Panc1 (cell line): ENCODE data around the gene SLC25A36.

Experiments used
- CTCF ChIP-seq: fragments of 450-650 bp; IDR thresholded peaks from 2 replicates; pipeline ENCODE4 v1.5.1; 2017; ENCODE audit warnings: mild to moderate bottlenecking
- POLR2AphosphoS5 ChIP-seq: IDR thresholded peaks from 2 replicates; pipeline ENCODE4 v1.6.1; 2012; ENCODE audit warnings: mild to moderate bottlenecking, low read depth, low read length, moderate library complexity
- REST ChIP-seq, 2 experiments: IDR thresholded peaks; 2 replicates each; pipeline ENCODE4 v1.6.1; 2011 to 2012; ENCODE audit warnings: low read depth in 2 of 2, control low read depth in 1 of 2, low read length in 1 of 2, mild to moderate bottlenecking in 1 of 2, moderate library complexity in 1 of 2; ENCODE audit not compliant: insufficient read depth in 1 of 2
- SIN3A ChIP-seq: IDR thresholded peaks from 2 replicates; pipeline ENCODE4 v1.6.1; 2012; ENCODE audit warnings: low read depth, mild to moderate bottlenecking, low read length, moderate library complexity, borderline replicate concordance; ENCODE audit not compliant: insufficient read depth
- TCF7L2 ChIP-seq: IDR thresholded peaks from 2 replicates; pipeline ENCODE4 v1.6.1; 2011; ENCODE audit warnings: mild to moderate bottlenecking, low read depth, low read length, inconsistent platforms

DNA sequence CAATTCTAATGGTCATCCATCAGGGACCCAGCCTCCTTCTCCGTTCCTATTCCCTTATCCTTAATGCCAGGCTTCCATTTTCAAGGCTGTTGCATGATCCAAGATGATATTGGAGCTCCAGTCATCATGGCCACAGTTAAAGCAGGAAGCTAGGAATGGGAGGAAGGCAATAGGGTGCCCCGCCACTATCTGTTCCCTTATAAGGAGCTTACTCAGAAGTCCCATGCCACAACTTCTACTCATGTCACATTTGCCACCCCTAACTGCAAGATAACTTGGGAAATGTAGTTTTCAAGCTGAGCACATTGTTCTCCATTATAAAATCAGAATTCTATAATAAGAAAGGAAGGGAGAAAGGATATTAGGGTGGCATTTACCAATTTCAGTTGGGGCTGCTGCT is 70.9 kb downstream of the SLC25A36 start:
- TF ChIP-seq CTCF: no peak
- TF ChIP-seq TCF7L2: no peak
- TF ChIP-seq POLR2AphosphoS5: no peak
- TF ChIP-seq SIN3A: no peak
- TF ChIP-seq REST (IDR thresholded peaks at IDR 0.05; ENCODE audit: insufficient read depth in 1 of 2, low read depth in 2 of 2, low read length in 1 of 2): no peak
